ENCODE data around the gene LGALS3BP. TPM values are rescaled to one million over a fixed set of nuclear protein-coding genes. Genes with fewer than 3 reads are reported as not detected.
A peak's percentile ranks its signal among the peaks of the same experiment; 100 is the strongest.

LGALS3BP gene
- total and polyA plus RNA-seq, 2 of the 4 experiments (the other 2 are of a cell fraction), result 33.7 to 273 TPM

GRCh38 chr17:78925662-78926555, 53.8 kb downstream of the LGALS3BP start:
- Histone ChIP-seq H3K36me3 (ENCODE audit: control insufficient read depth, insufficient read depth, low read length) (peaks cover 4% of the 10 kb centered on the region), H3K56ac (ENCODE audit: extremely low read depth, insufficient read depth, low read length) (peak overlapping the region; percentile 56; the same call in 1 of the 2 replicates), H4K8ac (ENCODE audit: low read depth in 2 of 2, low read length in 2 of 2) (peak overlapping the region; percentile 33 to 90), H4K20me1 (ENCODE audit: insufficient read depth, low read length) (peaks cover 35% of the 10 kb centered on the region), H2BK15ac (ENCODE audit: low read depth, low read length) (peak overlapping the region; percentile 72; the same call in 1 of the 3 replicates), H4K5ac (ENCODE audit: low read depth, low read length) (peak overlapping the region; percentile 88), H3K9ac (ENCODE audit: low read depth, low read length) (peak overlapping the region; percentile 68), H2BK5ac (ENCODE audit: low read depth, low read length, poor library complexity, severe bottlenecking) (peak overlapping the region; percentile 93), H3K14ac (replicated peaks; ENCODE audit: low read depth, low read length) (peak overlapping the region; percentile 88), H3K27ac (ENCODE audit: insufficient read depth, low read length) (peak overlapping the region; percentile 90), H2AK9ac (replicated peaks; ENCODE audit: low read depth, low read length, poor library complexity) (peak overlapping the region; percentile 99), H3K23ac (ENCODE audit: low read depth, low read length) (peak overlapping the region; percentile 94), H3K18ac (ENCODE audit: low read depth, low read length) (peak overlapping the region; percentile 83), H3K4me2 (ENCODE audit: low read depth, low read length) (peak overlapping the region; percentile 81), H3K79me1 (ENCODE audit: low read depth in 1 of 2, low read length in 2 of 2) (peaks cover 0 to 32% of the 10 kb centered on the region in 2 experiments; a peak in 3 of 4 replicates), H2BK20ac (ENCODE audit: low read depth, low read length) (peak overlapping the region; percentile 89), H2AK5ac (ENCODE audit: low read depth, low read length) (peak overlapping the region; percentile 68; the same call in 1 of the 2 replicates), H3K27me3 (ENCODE audit: control insufficient read depth, insufficient read depth, low read length) (no peaks in the 10 kb centered on the region), H3K9me3 (ENCODE audit: control insufficient read depth, insufficient read depth, low read length) (no peaks in the 10 kb centered on the region), H2BK120ac (ENCODE audit: low read depth, low read length) (peak overlapping the region; percentile 48), H3K4me3 (ENCODE audit: insufficient read depth, low read depth, low read length) (peak overlapping the region; percentile 89), H3K9me1 (ENCODE audit: insufficient read depth, low read length) (peaks cover 9% of the 10 kb centered on the region), H3K4ac (ENCODE audit: low read depth, low read length) (peak overlapping the region; percentile 92), H3K4me1 (ENCODE audit: control insufficient read depth, insufficient read depth, low read length) (peaks cover 19% of the 10 kb centered on the region), H4K91ac (ENCODE audit: insufficient read depth, low read depth, low read length) (peak overlapping the region; percentile 89), H2AFZ (replicated peaks; ENCODE audit: low read length, poor library complexity) (peak overlapping the region; percentile 98)
- WGBS, 2 experiments (ENCODE audit: extremely low coverage in 2 of 2, insufficient read length in 1 of 2), result 23% methylated on average over 18 of the region's 33 CpGs; no CpG with 5 or more reads in 1 of the 2 experiments
- POLR2A ChIA-PET (ENCODE audit: unreplicated experiment), result no interaction called here
- CTCF ChIA-PET, result interaction anchor here (0.7 kb wide), 2 partner anchors 25 to 101 kb away, joined by 3 to 4 read pairs; no protein-coding TSS in a partner anchor
- DNase-seq (peak; percentile 87), ATAC-seq (ENCODE audit: low read depth) (peak; percentile 83)
- intact Hi-C loops (cut with micrococcal nuclease) (loop anchor here (1.0 to 2.0 kb wide), 4 partner anchors 7 to 61 kb away; no protein-coding TSS in a partner anchor), dilution Hi-C loops (cut with HindIII; ENCODE audit: low sequenced_read_pairs, unreplicated experiment) (no loop called here), in situ Hi-C loops (cut with MboI; ENCODE audit: low sequenced_read_pairs) (no loop called here)
- TF ChIP-seq MAZ (IDR thresholded peaks at IDR 0.05; ENCODE audit: borderline replicate concordance, low read depth, low read length) (peak; percentile 19; the same call in 1 of the 2 replicates), RAD21 (IDR thresholded peaks at IDR 0.05; ENCODE audit: low read length) (peak; percentile 5; the same call in 1 of the 2 replicates), MXI1 (IDR thresholded peaks at IDR 0.05; ENCODE audit: borderline replicate concordance, low read depth, low read length) (no peak), CEBPB (IDR thresholded peaks at IDR 0.05; ENCODE audit: low read depth, low read length) (peak; percentile 45; the same call in 1 of the 2 replicates)
- BruUV-seq (replicated peaks), result no TSS peak
